Prostate gland (tissue), 2 donors: Measurements from ENCODE around the gene CLDN7.

Source experiments
- CTCF ChIP-seq, 4 experiments: fragments of 200-600 bp in 2 of 4; fragments of 450-650 bp in 2 of 4; sonication (generic) in 2 of 4; IDR thresholded peaks; 1 replicate in 3 of 4; 2 replicates in 1 of 4; pipeline ENCODE4 v1.5.1; 2016 to 2019; ENCODE audit warnings: antibody characterized with exemption in 4 of 4, mild to moderate bottlenecking in 2 of 4, moderate library complexity in 2 of 4
- POLR2A ChIP-seq: fragments of 450-650 bp; IDR thresholded peaks from one replicate; pipeline ENCODE4 v1.6.1; 2016; ENCODE audit warnings: antibody characterized with exemption, mild to moderate bottlenecking
- POLR2AphosphoS5 ChIP-seq: sonication (generic); formaldehyde crosslinking; IDR thresholded peaks from one replicate; pipeline ENCODE4 v1.6.1; 2017; ENCODE audit warnings: antibody characterized with exemption

- TF ChIP-seq CTCF (IDR thresholded peaks at IDR 0.05): no peak
- no peak for TF ChIP-seq POLR2A
- no peak for TF ChIP-seq POLR2AphosphoS5
Observed at GRCh38 chr17:7263801-7264078, 1.5 kb upstream of the CLDN7 start.
